ENCODE measurements around the gene DAB1.

The DAB1 gene

GRCh38 chr1:57082711-57083439 is 341.0 kb downstream of the DAB1 start:
- Histone ChIP-seq H3K4me1 (peaks cover 0 to 32% (median 2%) of the 10 kb centered on the region in 4 donors), H3K27ac (peak overlapping the region; percentile 26 to 47), H3K4me3 (no peak overlapping the region), H3K9me3 (no peaks in the 10 kb centered on the region), H3K27me3 (no peaks in the 10 kb centered on the region), H3K36me3 (no peaks in the 10 kb centered on the region)
- intact Hi-C loops (cut with DNase I; ENCODE audit: low total_unique reads) = no loop called here
- no peak for DNase-seq
- no peak for TF ChIP-seq CTCF (IDR thresholded peaks at IDR 0.05)

GRCh38 chr1:57079454-57080157 is 344.3 kb downstream of the DAB1 start:
- no peak overlapping the region for H3K27ac ChIP-seq
- H3K4me3 ChIP-seq = no peak overlapping the region
- TF ChIP-seq CTCF (IDR thresholded peaks at IDR 0.05) = no peak
- H3K36me3 ChIP-seq = no peaks in the 10 kb centered on the region
- intact Hi-C loops (cut with DNase I; ENCODE audit: low total_unique reads) = no loop called here
- DNase-seq = no peak
- H3K4me1 ChIP-seq = peaks cover 0 to 26% (median 2%) of the 10 kb centered on the region in 4 donors
- no peaks in the 10 kb centered on the region for H3K9me3 ChIP-seq
- no peaks in the 10 kb centered on the region for H3K27me3 ChIP-seq

- DNase-seq = no peak
- Histone ChIP-seq H3K27me3 (no peaks in the 10 kb centered on the region), H3K9me3 (no peaks in the 10 kb centered on the region), H3K27ac (no peak overlapping the region), H3K36me3 (no peaks in the 10 kb centered on the region), H3K4me3 (no peak overlapping the region), H3K4me1 (peaks cover 0 to 5% (median 3%) of the 10 kb centered on the region in 4 donors)
- TF ChIP-seq CTCF (IDR thresholded peaks at IDR 0.05) = no peak
- intact Hi-C loops (cut with DNase I; ENCODE audit: low total_unique reads) = no loop called here
These were observed 351.3 kb downstream of the DAB1 start for GRCh38 chr1:57072401-57073110.

- TF ChIP-seq CTCF (IDR thresholded peaks at IDR 0.05) = no peak
- Histone ChIP-seq H3K4me1 (peaks cover 0 to 5% (median 3%) of the 10 kb centered on the region in 4 donors), H3K4me3 (no peak overlapping the region), H3K9me3 (no peaks in the 10 kb centered on the region), H3K36me3 (no peaks in the 10 kb centered on the region), H3K27me3 (no peaks in the 10 kb centered on the region), H3K27ac (no peak overlapping the region)
- intact Hi-C loops (cut with DNase I; ENCODE audit: low total_unique reads) = no loop called here
- DNase-seq = no peak
These were observed 356.0 kb downstream of the DAB1 start for GRCh38 chr1:57067863-57068262.

- Histone ChIP-seq H3K4me3 (no peak overlapping the region), H3K27ac (no peak overlapping the region), H3K36me3 (no peaks in the 10 kb centered on the region), H3K4me1 (peaks cover 0 to 5% (median 3%) of the 10 kb centered on the region in 4 donors), H3K27me3 (no peaks in the 10 kb centered on the region), H3K9me3 (no peaks in the 10 kb centered on the region)
- no peak for DNase-seq
- intact Hi-C loops (cut with DNase I; ENCODE audit: low total_unique reads) = no loop called here
- no peak for TF ChIP-seq CTCF (IDR thresholded peaks at IDR 0.05)
These were observed 356.8 kb downstream of the DAB1 start for GRCh38 chr1:57066980-57067610.

Data from tibial artery (tissue), 4 donors.